HG03280 (cell line): Measurements from ENCODE around the gene PTPRD.

Experiments
- ATAC-seq: cut with Tn5 transposase; IDR thresholded peaks from one replicate; pipeline ENCODE4 v1.9.1; 2021; ENCODE audit warnings: mild to moderate bottlenecking, moderate library complexity; ENCODE audit not compliant: unreplicated experiment

PTPRD gene

GRCh38 chr9:8855046-8855445 lies 1757.8 kb downstream of the PTPRD start:
- ATAC-seq, result no peak

GRCh38 chr9:8852301-8852864 lies 1760.4 kb downstream of the PTPRD start:
- no peak for ATAC-seq

- ATAC-seq, result no peak
Measured at GRCh38 chr9:8850914-8851313, 1761.9 kb downstream of the PTPRD start.

GRCh38 chr9:8845808-8846207 lies 1767.0 kb downstream of the PTPRD start:
- ATAC-seq, result no peak

GRCh38 chr9:8845376-8845775 lies 1767.4 kb downstream of the PTPRD start:
- no peak for ATAC-seq

- no peak for ATAC-seq
Measured at GRCh38 chr9:8844549-8844948, 1768.3 kb downstream of the PTPRD start.

GRCh38 chr9:8842402-8843193 lies 1770.2 kb downstream of the PTPRD start:
- ATAC-seq, result no peak

- ATAC-seq, result no peak
Measured at GRCh38 chr9:8838136-8838535, 1774.7 kb downstream of the PTPRD start.

GRCh38 chr9:8835291-8835690 lies 1777.5 kb downstream of the PTPRD start:
- no peak for ATAC-seq

- no peak for ATAC-seq
Measured at GRCh38 chr9:8832955-8833354, 1779.8 kb downstream of the PTPRD start.

- ATAC-seq, result no peak
Measured at GRCh38 chr9:8832386-8832785, 1780.4 kb downstream of the PTPRD start.

- no peak for ATAC-seq
Measured at GRCh38 chr9:8831568-8831967, 1781.2 kb downstream of the PTPRD start.

GRCh38 chr9:8826281-8826680 lies 1786.5 kb downstream of the PTPRD start:
- no peak for ATAC-seq

- no peak for ATAC-seq
Measured at GRCh38 chr9:8825585-8826147, 1787.1 kb downstream of the PTPRD start.

GRCh38 chr9:8823131-8823895 lies 1789.5 kb downstream of the PTPRD start:
- no peak for ATAC-seq

GRCh38 chr9:8822667-8823025 lies 1790.2 kb downstream of the PTPRD start:
- ATAC-seq, result no peak

- no peak for ATAC-seq
Measured at GRCh38 chr9:8821910-8822666, 1790.7 kb downstream of the PTPRD start.

GRCh38 chr9:8817335-8817734 lies 1795.5 kb downstream of the PTPRD start:
- ATAC-seq, result no peak

- ATAC-seq, result no peak
Measured at GRCh38 chr9:8816361-8816760, 1796.4 kb downstream of the PTPRD start.

- no peak for ATAC-seq
Measured at GRCh38 chr9:8815931-8816330, 1796.9 kb downstream of the PTPRD start.

GRCh38 chr9:8815219-8815618 lies 1797.6 kb downstream of the PTPRD start:
- ATAC-seq, result no peak
